GM18909 (cell line): ENCODE data around the gene GID8.
A peak's percentile ranks its signal among the peaks of the same experiment; 100 is the strongest.
"Not testable (repeated sequence)": the region's sequence is repeated elsewhere in the genome, so short reads cannot be mapped to it uniquely, and the experiment has no call there.

ENCODE experiments used
- ATAC-seq: cut with Tn5 transposase; IDR thresholded peaks from one replicate; pipeline ENCODE4 v1.9.1; 2021; ENCODE audit warnings: mild to moderate bottlenecking; ENCODE audit not compliant: unreplicated experiment, poor library complexity

GID8 gene

GRCh38 chr20:62920039-62920645 lies 17.8 kb upstream of the GID8 start:
- no peak for ATAC-seq

- no peak for ATAC-seq
Observed at GRCh38 chr20:62921119-62921687, 16.7 kb upstream of the GID8 start.

- ATAC-seq: no peak
Observed at GRCh38 chr20:62922451-62922921, 15.5 kb upstream of the GID8 start.

- ATAC-seq: not testable (repeated sequence)
Observed at GRCh38 chr20:62923059-62923668, 14.8 kb upstream of the GID8 start.

- ATAC-seq: no peak
Observed at GRCh38 chr20:62923669-62924441, 14.1 kb upstream of the GID8 start.

- ATAC-seq: no peak
Observed at GRCh38 chr20:62924442-62925075, 13.4 kb upstream of the GID8 start.

- no peak for ATAC-seq
Observed at GRCh38 chr20:62925076-62925419, 12.9 kb upstream of the GID8 start.

- ATAC-seq: peak; percentile 14
Observed at GRCh38 chr20:62925420-62926228, 12.3 kb upstream of the GID8 start.

GRCh38 chr20:62926229-62927127 lies 11.5 kb upstream of the GID8 start, which contains the start of gene DIDO1:
DIDO1 (minus strand) TSS chr20:62926505.
- ATAC-seq: peak; percentile 78

- ATAC-seq: no peak
Observed at GRCh38 chr20:62927128-62927705, 10.7 kb upstream of the GID8 start.

- no peak for ATAC-seq
Observed at GRCh38 chr20:62928246-62928939, 9.6 kb upstream of the GID8 start.

- no peak for ATAC-seq
Observed at GRCh38 chr20:62929051-62929538, 8.9 kb upstream of the GID8 start.

- ATAC-seq: no peak
Observed at GRCh38 chr20:62931464-62931863, 6.5 kb upstream of the GID8 start.

GRCh38 chr20:62933966-62934365 lies 4.0 kb upstream of the GID8 start:
- ATAC-seq: no peak

GRCh38 chr20:62935204-62935967 lies 2.6 kb upstream of the GID8 start:
- no peak for ATAC-seq

- ATAC-seq: no peak
Observed at GRCh38 chr20:62935968-62936585, 1.9 kb upstream of the GID8 start.
